Anterior cingulate cortex (tissue), 58 donors: ENCODE results near the gene SPACA6.
"Not testable (repeated sequence)": the region's sequence is repeated elsewhere in the genome, so short reads cannot be mapped to it uniquely, and the experiment has no call there.

ENCODE experiments used
- DNase-seq, 58 donors: peaks; one replicate each; lab custom pipeline; 2025; lab: John Stamatoyannopoulos, UW

The SPACA6 gene, protein sequence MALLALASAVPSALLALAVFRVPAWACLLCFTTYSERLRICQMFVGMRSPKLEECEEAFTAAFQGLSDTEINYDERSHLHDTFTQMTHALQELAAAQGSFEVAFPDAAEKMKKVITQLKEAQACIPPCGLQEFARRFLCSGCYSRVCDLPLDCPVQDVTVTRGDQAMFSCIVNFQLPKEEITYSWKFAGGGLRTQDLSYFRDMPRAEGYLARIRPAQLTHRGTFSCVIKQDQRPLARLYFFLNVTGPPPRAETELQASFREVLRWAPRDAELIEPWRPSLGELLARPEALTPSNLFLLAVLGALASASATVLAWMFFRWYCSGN

DNA sequence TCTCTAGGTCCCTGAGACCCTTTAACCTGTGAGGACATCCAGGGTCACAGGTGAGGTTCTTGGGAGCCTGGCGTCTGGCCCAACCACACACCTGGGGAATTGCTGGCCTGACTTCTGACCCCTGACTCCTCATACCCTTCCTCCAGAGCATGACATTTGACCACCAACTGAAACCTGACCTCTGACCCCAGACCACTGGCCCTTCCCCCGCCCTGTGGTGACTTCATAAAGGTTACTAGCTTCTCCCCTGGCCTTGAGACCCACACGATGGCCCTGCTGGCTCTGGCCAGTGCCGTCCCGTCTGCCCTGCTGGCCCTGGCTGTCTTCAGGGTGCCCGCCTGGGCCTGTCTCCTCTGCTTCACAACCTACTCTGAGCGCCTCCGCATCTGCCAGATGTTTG lies at the start of gene SPACA6:
Gene SPACA6, plus strand, starts transcription at position 71 of the 400 bp plus-strand sequence. Its CDS starts 197 bp downstream, at position 268.
- DNase-seq, result no peak

DNA sequence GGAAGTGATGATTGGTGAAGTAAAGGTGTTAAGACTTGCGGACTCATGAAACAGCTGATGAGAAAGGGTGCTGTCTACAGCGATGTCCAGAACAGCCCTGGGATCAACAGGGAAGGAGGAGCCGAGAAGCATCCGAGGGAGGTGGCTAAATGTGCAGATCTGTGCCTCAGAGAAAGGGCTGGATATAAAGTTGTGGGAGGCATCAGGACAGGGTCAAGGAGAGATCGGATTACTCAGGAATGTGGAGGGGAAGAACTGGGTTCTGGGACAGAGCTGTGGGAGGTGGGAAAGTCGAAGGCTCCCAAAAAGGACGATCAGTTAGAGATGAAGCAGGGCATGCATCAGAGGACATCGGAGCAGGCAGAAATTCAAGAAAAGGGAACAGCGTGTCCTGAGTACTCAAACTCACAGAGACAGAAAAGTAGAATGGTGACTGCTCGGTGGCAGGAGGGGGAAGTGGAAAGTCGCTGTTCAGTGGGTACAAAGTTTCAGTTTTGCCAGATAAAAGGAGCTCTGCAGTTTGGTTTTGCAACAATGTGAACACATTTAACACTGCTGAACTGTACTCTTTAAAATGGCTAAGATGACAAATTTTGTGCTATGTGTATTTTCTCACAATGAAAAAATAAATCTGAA lies 48.4 kb upstream of the SPACA6 start:
- no peak for DNase-seq

DNA sequence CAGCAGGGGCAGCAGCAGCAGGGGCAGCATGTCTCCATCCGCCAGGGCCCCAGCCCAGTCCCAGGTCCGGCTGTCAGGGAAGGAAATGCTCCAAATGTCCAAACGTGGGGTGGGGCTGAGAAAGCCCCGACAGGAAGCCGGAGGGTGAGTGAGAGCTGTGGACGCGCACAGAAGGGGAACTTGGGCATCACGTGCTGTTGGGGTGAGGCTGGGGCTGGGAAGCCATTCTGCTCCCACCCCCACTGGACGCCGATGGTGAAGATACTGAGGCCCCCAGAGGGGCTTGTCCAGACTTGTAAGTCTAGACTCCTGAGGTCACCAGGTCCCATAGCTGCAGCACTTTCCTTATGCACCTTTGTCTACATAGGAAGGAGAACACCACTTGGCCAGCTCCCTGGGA lies 46.4 kb upstream of the SPACA6 start, which contains the start of gene SIGLEC14:
Gene SIGLEC14, minus strand, starts transcription at position 96 of the 400 bp plus-strand sequence. Its CDS starts 66 bp downstream, at position 30.
- DNase-seq, result not testable (repeated sequence)

DNA sequence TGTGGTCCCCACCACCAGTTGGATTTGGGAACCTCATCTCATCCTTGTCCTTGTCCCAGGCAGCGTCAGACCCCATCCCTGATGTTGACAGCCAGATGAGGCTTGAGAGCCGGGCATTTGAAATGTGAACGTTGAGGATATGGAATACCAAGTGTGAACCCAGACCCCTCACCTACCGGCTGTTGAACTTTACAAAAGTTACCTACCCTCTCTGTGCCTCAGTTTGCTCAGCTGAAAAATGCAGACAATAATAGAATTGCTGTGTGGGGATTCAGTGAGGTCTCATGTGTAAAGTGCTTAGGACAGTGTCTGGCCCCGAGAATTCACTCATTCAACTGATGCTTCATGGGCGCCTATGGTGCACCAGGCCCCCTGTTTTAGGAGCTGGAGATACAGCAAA lies 45.8 kb upstream of the SPACA6 start:
- DNase-seq, result no peak

DNA sequence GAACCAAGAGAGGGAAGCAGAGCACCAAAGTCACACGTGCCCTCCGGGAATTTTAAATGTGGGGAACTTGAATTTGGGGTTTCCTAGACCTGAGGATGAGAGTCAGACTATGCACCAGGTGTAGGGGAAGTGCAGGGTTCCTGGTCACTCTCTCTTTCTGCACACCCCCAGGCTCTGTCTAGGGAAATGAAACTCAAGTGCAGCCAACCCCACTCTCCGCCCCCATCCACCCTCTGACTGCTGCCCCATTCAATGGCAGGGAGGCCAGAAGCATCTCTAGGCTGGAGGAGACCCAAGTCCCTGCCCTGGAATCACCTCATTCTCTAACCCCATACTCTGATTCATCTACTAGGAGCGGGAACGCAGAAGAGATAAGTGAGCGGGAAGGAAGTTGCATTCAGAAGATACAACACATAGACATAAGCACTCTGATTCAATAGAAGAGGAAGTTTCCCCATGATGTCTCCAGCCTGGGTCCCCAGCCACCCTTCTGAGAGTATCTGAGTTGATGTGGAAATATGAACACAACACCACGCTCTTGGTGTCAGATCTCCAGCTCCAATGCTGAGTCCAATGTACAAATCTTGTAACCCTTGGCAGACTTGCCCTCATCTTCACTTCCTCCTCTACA lies 41.8 kb upstream of the SPACA6 start:
- DNase-seq, result peak in 5 of 58 donors; percentile 2 to 25 (median 3)

DNA sequence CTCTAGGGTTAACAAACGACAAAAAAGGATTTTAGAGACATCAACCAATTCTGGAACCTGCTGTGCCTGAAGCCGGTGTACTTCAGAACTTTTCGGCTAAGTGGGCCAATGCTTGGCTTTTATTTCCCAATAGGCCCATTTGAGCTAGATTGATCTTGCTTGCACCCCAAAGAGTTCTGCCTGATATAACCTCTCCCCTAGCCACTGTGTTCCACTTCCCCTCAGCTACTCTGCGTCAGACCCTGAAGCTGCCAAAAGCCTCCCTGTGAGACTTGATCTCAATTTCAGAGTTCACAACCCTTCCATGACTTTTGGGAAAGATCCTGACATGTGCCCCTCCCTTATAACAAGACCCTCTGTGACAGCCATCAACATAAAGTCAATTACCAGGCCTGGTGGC lies 40.9 kb upstream of the SPACA6 start:
- no peak for DNase-seq

DNA sequence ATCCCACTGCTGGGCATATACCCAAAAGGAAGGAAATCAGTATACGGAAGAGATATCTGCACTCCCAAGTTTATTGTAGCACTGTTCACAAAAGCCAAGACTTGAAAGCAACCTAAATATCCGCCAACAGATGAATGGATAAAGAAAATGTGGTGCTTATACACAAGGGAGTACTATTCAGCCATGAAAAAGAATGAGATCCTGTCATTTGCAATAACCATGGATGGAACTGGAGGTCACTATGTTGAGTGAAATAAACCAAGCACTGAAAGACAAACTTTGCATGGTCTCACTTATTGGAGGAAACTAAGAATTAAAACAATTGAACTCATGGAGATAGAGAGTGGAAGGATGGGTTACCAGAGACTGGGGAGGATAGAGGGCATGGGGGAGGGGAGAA lies 40.0 kb upstream of the SPACA6 start:
- no peak for DNase-seq

DNA sequence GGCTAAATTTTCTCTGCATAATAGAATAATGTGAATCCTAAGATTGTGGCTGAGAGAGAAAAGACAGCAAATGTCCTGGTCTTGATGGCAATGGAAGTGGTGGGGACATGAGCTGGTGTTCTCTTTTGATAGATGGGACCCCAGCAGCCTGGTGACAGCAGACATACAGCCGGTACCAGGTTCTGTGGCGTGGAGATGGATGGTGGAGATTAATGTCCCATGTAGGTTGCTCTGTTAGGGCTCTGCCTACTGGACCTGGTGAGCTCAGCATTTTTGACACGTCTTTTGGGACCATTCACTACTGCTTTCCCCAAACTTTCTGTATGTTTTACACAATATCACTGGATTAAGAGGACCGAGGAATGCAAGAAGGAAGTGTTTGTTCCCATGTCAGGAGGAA lies 38.3 kb upstream of the SPACA6 start:
- DNase-seq, result no peak

DNA sequence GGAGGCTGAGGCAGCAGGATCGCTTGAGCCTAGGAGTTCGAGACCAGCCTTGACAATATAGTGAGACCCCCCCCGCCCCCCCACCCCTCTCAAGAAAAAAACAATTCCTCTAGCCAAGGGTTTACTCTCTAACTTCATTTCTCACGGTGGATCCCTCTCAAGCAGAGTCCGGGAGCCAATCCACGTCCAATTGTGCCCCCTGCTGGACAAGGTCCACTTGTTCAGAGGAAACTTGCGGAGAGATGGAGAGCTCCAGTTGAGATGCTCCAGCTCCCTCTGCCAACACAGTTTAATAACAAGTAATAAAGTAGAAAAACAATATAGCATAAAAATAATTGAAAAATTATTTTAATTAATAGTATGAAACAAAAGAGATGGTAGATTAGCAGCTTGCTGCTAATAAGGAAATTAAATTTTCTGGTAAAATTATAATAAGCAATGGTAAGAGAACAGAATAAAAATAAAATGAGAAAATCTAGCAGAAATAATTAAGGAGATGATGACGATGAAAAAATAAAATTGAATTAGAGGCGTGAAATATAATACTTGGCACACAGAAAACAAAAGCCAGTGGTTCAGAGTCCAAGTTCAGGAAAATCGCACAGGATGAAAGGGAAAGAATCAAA lies 32.0 kb upstream of the SPACA6 start:
- peak in 54 of 58 donors; percentile 2 to 87 (median 49) for DNase-seq

DNA sequence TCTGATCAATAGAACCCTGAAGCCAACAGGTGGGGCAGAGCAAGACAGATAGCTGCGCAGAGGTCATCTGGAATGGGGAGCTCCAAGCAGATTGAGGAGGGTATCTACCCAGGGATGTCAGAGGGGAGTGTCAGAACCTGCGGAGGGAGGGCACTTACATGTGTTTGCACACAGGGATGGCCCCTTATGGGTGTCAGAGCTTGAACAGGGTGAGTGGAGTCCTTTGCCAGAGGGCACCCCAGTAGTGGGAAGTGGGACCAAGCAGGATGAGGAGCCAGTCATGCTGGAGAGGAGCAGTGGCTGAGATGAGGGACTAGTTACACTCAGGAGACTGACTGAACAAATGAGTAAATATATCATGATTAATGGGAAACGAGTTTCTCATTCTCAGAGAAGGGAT lies 29.5 kb upstream of the SPACA6 start:
- no peak for DNase-seq

DNA sequence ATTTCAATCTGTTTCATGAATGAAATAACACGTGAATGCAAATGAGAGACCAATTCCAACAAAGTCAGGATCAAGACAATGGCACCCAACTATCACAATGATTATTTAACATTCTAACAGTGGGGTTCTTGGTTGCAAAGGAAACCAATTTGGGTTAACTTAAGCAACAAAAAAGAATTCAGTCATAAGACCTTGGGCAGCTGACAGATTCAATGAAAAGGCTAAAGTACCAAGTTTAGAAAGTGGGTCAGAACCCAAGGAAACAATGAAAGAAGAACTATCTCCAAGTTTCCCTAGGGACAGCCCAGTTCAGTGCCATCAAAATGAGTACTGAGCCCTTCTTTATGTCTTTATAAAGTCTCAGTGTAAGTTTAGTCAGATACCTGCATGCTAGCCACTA lies 29.0 kb upstream of the SPACA6 start:
- peak in 2 of 58 donors; percentile 7 to 13 for DNase-seq

DNA sequence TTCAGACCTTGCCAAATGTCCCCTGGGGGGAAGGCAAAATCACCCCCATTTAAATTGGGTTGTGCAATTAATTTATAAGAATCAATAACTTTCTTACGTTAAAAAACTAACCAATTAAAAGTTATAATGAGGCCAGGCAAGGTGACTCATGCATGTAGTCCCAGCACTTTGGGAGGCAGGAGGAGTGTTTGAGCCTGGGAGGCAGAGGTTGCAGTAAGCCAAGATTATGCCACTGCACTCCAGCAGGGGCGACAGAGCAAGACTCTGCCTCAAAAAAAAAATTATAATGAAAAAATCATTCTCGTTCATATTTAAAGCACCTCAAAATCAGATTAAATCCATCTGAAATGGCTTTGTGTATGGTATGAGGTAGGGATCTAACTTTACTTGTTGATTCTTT lies 28.1 kb upstream of the SPACA6 start:
- DNase-seq, result no peak

DNA sequence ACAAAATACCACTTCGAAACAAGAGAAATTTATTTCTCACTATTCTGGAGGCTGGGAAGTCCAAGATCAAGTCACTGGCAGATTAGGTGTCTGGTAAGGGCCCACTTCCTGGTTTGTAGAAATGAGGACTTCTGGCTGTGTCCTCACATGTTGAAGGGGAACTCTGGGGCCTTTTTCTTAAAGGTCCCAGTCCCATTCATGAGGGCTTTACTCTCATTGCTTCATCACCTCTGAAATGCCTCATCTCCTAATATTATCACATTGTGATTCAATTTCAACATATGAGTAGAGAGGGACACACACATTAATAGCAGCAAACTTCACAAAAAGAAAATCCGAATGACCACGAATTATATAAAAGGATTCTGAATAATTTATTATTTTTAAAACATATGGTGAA lies 24.9 kb upstream of the SPACA6 start:
- no peak for DNase-seq

DNA sequence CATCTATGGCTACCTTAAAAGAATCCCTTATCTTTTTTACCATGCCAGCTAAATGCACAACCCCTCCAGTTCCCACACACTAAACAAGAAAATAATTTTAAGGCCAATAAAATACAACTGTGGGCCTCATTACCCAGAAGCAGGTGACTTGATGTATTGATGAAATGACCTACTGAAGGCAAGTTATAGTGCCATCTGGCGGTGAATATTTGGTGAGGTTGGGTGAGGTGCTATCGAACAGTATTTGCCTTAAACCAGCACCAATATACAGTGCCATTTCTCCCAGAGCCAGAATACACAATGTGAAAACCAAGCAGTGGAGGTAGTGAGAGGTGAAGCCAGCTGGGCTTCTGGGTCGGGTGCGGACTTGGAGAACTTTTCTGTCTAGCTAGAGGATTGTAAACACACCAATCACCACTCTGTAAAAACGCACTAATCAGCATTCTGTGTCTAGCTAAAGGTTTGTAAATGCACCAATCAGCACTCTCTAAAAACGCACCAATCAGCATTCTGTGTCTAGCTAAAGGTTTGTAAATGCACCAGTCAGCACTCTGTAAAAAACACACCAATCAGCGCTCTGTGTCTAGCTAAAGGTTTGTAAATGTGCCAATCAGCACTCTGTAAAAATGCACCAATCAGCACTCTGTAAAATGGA lies 17.1 kb upstream of the SPACA6 start:
- DNase-seq, result not testable (repeated sequence)

DNA sequence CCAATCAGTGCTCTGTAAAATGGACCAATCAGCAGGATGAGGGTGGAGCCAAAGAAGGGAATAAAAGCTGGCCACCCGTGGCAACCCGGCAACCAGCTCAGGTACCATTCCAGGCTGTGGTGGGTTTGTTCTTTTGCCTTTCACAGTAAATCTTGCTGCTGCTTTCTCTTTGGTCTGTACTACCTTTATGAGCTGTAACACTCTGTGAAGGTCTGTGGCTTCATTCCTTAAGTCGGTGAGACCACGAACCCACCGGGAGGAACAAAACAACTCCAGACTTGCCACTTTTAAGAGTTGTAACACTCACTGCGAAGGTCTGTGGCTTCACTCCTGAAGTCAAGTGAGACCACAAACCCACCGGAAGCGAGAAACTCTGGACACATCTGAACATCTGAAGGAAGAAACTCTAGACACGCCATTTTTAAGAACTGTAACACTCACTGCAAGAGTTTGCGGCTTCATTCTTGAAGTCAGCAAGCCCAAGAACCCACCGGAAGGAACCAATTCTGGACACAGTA lies 16.5 kb upstream of the SPACA6 start:
- no peak for DNase-seq

DNA sequence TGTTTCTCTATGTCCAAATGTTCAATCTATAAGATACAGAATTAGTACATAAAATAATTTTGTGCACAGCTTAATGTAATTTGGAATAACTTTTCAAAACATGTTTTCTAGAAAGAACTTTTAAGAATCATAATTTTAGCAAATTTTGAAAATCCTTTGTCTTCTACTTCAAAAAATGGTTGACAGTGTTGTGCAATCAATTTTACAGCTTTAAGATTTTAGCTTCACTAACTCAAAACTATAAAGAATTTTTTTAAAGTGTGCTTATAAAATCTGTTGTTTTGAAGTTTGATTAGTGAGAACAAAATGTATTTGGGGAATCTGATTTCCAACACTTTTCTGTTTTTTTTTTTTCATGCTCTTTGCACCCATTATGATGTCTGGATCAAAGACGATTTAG lies 12.7 kb upstream of the SPACA6 start:
- DNase-seq, result no peak

DNA sequence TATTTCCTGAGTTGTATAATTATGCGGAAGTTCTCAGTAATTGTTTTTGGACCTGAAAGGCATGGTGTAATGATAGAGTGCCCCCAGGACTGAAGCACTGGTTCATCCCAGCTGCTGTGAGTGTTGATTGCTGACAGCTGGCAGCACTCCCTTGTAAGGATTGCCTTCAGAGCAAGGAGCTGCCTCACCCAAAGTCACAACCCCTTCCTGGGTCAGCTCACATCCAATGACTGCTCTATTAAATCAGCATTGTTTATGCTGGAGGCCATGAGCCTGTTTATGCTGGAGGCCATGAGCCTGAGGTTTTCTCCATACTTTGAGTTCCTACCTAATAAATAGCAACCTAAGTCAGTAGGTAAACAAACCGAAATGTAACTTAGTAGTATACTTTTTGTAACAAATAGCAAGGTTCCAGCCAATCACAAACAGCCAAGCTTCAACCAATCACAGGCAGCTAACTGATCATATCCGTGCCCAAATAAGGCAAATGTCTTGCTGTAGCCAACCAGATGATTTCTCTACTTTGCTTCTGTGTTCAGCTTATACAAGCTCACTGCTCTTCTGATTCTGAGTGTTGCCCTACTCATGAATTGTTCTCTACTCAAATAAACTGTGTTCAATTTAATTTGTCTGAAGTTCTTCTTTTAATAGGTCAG lies 11.7 kb upstream of the SPACA6 start:
- no peak for DNase-seq

DNA sequence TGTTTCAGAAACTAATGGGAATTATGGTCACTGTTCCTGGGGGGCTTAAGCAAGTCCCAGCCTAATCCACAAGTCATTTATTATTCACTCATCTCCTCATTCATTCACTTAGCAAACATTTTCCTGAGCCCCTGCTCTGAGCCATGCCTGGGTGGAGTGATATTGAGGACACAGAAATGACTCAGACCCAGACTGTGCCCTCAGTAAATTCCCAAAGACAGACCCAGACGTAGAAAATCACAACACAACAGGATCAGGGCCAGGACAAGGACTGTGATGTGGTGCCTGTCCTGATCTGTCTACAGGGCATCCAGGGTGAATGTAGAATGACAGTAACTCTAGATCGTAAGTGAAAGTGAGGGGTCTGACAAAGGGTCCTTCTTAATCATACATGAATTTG lies 7.0 kb upstream of the SPACA6 start:
- no peak for DNase-seq

DNA sequence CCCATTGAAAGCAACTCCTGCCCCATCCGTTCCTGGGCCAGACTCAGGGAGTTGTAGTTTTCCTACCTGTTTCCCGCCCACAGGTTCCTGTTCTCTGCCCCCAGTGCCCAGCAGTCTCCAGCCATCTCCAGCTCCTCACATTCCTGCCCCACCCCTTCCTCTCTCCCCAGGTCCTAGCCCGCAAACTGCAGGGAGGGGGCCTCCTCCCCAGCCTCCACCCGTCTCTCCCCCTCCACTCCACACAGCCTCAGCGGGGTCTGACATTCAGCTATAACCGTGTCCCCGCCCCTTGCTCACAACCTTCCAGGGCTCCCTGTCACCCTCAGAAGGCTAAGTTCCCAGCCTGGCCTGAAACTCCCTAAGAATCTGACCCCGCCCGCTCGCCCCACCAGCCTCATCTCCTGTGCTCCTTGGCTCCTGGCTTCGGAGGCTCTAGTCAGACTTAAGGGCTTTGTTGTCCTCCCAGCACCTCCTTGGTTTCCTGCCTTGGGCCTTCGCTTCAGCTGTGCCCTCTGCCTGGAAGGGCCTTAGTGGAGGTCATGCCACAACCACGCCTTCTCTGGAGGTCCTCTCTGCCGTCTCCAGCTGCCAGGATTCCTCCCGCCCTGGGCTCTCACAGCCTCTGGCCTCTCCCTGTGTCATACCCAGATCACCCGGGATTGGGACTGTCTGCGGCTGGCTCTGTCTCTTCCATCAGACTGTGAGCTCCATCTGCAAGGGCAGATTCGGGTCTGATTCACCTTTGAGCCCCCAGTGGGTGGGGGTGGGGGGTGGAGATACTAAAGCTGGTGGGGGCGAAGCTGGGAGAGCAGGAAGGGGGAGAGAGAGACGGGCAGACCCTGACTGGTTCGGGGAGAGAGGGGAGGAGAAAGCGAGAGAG lies 5.1 kb upstream of the SPACA6 start:
- peak in 47 of 58 donors; percentile 20 to 73 (median 46) for DNase-seq
